NCI-H2081 (cell line): ENCODE results near the gene RET.

Experiments
- DNase-seq, 2 experiments: peaks; one replicate each; lab custom pipeline; 2025; lab: John Stamatoyannopoulos, UW

The RET gene

DNA sequence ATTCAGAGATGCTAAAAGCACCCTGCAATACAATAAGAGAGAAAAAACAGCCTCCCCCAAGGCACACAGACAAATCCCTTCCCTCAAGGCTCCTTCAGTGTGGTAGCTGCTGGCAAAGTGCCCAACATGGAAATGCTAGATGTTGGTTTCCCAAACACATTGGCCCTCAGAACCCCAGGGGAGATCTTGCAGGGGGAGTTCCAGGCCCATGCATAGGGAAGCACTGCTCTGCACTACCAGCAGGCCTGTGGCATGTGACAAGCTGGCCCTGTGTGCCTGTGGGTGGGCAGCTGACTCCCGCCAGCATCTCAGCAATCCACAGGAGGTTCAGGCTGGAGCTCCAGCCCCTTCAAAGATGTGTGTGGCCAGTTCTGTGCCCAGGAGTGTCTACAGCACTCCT lies 44.6 kb downstream of the RET start:
- DNase-seq: no peak

- no peak for DNase-seq
Observed at GRCh38 chr10:43122096-43122495, 45.2 kb downstream of the RET start.

DNA sequence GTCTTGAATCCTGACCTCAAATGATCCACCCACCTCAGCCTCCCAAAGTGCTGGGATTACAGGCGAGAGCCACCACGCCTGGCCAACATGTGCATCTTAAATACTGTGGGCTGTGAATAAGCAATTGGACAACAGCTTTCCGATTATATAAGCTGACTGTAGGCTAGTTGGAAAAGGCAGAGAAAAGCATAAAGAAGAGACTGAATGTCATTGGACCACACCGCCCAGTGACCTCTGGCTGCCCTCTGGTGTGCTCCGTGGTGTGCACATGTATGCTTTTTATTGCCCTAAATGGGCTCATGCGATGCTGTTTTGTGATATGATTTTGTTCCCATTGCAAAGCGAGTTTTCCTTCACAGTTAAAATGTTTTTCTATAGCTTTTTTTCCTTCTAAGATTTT lies 46.0 kb downstream of the RET start:
- no peak for DNase-seq

DNA sequence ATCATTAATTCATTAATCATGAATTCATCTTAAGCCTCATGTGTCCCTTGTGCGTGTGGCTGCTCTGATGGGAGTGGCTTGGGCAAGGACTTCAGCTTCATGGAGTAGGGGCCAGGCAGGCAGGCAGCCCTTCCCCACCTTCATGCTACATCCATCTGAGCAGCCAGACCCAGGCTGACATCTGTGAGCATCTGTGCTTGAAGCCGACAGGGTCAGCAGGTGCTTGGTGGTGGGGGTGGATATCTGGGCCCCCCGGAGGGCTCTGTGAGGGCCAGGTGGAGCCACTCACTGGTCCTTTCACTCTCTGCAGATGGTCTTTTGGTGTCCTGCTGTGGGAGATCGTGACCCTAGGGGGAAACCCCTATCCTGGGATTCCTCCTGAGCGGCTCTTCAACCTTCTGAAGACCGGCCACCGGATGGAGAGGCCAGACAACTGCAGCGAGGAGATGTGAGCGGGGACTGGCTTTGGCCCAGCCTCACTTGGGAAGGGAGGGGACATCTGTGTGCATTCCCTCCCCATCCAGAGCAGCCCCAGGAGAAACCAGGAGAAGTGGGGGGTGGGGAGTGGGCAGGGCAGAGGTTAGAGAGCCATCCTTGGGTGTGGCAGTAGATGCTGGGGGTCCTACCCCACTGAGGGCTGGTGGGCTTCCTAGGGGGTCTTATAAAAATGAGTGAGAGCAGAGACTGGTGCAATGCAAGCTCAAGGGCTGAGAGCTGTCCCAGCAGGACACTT lies 46.7 kb downstream of the RET start:
- no peak for DNase-seq

GRCh38 chr10:43124094-43124521 lies 47.2 kb downstream of the RET start:
- no peak for DNase-seq

- DNase-seq: no peak
Observed at GRCh38 chr10:43124574-43125273, 47.9 kb downstream of the RET start.

DNA sequence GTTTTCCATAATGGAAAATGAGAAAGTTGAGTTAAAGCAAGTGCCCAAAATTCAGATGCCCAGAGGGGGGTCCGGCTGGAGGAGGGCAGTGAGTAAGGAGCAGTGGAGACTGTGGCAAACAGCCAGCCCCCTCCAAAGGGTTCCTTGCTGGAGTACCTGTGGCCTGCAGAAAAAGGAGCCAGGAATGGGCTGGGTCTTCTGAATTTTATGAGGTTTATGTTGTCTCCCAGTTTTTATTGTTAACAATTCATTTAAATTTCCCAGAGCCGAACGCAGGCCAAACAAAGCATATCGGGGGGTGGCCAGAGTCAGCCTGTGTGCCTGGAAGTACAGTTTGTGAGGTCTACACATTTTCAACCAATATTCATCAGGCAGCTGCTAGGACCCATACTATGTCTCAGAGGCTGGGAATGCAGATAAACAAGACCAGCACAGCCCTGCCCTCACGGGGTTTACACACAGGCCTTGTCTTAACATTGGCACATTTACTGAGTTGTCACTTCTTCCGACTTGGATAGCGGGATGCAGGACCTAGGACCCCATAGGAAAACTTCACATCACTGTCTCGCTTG lies 48.5 kb downstream of the RET start:
- no peak for DNase-seq

GRCh38 chr10:43125881-43126731 lies 49.2 kb downstream of the RET start:
- no peak for DNase-seq

- DNase-seq: no peak
Observed at GRCh38 chr10:43126759-43127424, 50.0 kb downstream of the RET start.

DNA sequence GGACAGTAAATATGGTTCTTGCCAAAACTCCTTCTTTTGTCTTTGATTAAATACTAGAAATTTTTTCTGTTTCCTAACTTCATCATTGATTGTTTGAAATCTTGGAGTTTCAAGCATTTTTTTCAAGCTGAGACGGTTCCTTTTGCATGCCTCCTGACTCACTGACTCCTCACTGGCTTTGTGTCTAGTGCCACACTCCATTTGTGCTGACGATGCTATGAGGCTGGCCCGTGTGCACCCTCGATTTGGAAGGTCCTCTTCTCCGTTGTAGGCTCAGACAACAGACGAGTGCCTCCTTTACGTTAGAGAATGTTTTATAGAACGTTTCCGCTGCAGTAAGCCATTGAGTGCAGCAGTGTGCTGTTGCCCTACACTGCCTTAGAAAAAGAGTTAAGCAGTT lies 50.6 kb downstream of the RET start:
- no peak for DNase-seq

- no peak for DNase-seq
Observed at GRCh38 chr10:43128331-43128730, 51.5 kb downstream of the RET start.

DNA sequence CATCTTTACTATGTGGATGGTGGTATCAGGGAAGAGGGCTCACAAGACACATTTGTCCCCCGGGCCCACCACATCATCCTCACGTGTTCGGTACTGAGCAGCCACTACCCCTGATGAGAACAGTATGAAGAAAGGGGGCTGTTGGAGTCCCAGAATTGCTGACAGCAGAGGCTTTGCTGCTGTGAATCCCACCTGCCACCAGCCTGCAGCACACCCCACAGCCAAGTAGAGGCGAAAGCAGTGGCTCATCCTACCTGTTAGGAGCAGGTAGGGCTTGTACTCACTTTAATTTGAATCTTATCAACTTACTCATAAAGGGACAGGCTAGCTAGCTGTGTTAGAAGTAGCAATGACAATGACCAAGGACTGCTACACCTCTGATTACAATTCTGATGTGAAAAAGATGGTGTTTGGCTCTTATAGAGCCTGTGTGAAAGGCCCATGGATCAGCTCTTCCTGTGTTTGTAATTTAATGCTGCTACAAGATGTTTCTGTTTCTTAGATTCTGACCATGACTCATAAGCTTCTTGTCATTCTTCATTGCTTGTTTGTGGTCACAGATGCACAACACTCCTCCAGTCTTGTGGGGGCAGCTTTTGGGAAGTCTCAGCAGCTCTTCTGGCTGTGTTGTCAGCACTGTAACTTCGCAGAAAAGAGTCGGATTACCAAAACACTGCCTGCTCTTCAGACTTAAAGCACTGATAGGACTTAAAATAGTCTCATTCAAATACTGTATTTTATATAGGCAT lies 52.3 kb downstream of the RET start:
- no peak for DNase-seq

GRCh38 chr10:43130770-43131171 lies 53.9 kb downstream of the RET start:
- DNase-seq: no peak

DNA sequence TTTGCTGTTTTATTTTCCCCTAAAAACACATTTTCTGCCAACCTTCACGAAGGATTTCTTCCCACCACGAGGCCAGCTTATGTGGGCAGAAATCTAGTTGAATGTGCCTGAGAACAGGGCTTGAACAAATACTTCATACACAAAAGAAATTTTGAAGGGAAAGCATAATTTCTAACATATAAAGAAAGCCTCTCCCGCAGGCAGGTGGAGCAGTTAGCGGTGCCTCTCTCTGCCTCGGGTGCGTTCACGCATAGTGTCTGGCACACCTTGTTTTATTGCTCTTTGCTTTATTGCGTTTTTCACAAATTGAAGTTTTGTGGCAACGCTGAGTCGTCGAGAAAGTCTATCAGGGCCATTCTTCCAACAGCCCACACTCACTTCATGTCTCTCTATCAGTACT lies 54.4 kb downstream of the RET start:
- no peak for DNase-seq

DNA sequence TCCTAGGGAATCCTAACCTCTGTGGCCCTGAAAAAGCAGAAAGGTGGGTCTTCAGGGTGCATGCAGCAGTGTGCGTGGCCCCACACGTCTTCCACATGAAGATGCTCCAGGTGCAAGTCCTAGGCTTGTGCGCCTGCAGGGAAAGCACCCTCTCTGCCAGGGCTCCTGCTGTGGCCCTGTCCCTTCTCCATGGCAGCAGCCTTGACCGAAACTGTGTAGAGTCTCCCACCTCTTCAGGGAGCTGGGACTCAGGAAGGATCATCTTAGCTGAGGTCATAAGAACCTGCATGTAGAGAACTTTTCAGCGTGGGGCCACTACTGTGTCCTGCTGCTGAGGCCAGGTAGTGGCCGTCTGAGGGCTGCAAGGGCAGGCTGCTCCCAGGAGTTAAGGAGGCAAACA lies 55.0 kb downstream of the RET start:
- DNase-seq: no peak

GRCh38 chr10:43132867-43133787 lies 56.3 kb downstream of the RET start:
- DNase-seq: no peak

DNA sequence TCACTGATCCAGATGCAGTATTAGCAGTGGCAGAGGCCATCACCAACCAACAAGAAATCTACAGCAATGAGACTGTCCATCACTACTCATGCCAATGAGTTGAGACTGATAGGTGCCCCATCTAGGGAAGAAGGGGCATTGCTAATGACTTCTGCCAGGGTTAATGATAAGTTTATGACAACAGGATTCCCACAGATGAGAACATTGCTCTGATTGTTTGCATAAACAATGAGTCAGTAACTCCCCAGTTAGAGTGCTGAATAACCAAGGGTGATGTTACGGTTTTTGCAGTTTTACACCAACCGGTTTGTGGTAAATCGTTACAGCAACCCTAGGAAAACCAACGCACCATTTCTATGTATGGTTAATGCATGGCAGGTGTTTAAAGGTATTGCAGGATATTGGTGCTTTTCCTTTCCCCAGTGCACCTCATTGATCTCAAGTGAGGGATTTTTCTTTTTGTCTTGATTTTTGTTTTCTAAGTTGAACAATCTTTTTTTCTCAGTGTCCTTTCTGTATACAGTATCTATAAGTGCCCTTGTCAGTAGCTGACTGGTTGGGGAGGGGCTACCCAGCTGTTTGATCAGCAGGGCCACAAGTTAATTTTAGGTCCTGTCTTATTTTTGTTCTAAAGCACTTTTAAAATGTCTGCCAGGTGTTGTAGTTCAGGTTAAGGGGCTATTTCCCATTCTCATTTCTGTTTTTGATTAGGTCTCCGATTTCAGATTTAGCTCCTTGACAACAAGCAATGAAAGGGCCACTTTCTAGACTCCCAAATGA lies 57.4 kb downstream of the RET start:
- DNase-seq: no peak

- DNase-seq: no peak
Observed at GRCh38 chr10:43135064-43135463, 58.2 kb downstream of the RET start.

GRCh38 chr10:43135656-43136055 lies 58.8 kb downstream of the RET start:
- no peak for DNase-seq
